ENCODE results near the gene TFPI2.

- TF ChIP-seq, protein P1, sequence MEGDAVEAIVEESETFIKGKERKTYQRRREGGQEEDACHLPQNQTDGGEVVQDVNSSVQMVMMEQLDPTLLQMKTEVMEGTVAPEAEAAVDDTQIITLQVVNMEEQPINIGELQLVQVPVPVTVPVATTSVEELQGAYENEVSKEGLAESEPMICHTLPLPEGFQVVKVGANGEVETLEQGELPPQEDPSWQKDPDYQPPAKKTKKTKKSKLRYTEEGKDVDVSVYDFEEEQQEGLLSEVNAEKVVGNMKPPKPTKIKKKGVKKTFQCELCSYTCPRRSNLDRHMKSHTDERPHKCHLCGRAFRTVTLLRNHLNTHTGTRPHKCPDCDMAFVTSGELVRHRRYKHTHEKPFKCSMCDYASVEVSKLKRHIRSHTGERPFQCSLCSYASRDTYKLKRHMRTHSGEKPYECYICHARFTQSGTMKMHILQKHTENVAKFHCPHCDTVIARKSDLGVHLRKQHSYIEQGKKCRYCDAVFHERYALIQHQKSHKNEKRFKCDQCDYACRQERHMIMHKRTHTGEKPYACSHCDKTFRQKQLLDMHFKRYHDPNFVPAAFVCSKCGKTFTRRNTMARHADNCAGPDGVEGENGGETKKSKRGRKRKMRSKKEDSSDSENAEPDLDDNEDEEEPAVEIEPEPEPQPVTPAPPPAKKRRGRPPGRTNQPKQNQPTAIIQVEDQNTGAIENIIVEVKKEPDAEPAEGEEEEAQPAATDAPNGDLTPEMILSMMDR (IDR thresholded peaks at IDR 0.05): no peak
- no peak for TF ChIP-seq ZFX (IDR thresholded peaks at IDR 0.05; ENCODE audit: borderline replicate concordance)
These were observed 11.2 kb downstream of the TFPI2 start for GRCh38 chr7:93879356-93879755.
